GM12878 (cell line): Measurements from ENCODE around the gene PTMA. TPM values are rescaled to one million over a fixed set of nuclear protein-coding genes. Genes with fewer than 3 reads are reported as not detected.

Experiments
- ATF7 ChIP-seq: fragments of 450-650 bp; IDR thresholded peaks from 2 replicates; pipeline ENCODE4 v1.6.1; 2016; ENCODE audit warnings: low read depth, mild to moderate bottlenecking
- CHD4 ChIP-seq: fragments of 200-600 bp; sonication (generic); IDR thresholded peaks from 2 replicates; pipeline ENCODE4 v1.6.1; 2016; ENCODE audit warnings: mild to moderate bottlenecking
- CREB1 ChIP-seq: IDR thresholded peaks from 2 replicates; pipeline ENCODE4 v1.6.1; 2012; ENCODE audit warnings: low read depth, mild to moderate bottlenecking, inconsistent platforms
- EED ChIP-seq: sonication (generic); IDR thresholded peaks from 2 replicates; pipeline ENCODE4 v1.6.1; 2016; ENCODE audit warnings: antibody characterized with exemption, low read depth
- FOXK2 ChIP-seq: fragments of 450-650 bp; IDR thresholded peaks from 2 replicates; pipeline ENCODE4 v1.6.1; 2017; ENCODE audit warnings: mild to moderate bottlenecking, moderate library complexity
- GATAD2B ChIP-seq: fragments of 450-650 bp; conservative IDR thresholded peaks from 2 replicates; pipeline ENCODE4 v1.6.1; 2017; ENCODE audit warnings: low read depth, mild to moderate bottlenecking, moderate library complexity
- HDAC2 ChIP-seq: fragments of 200-600 bp; sonication (generic); IDR thresholded peaks from 2 replicates; pipeline ENCODE4 v1.6.1; 2017
- KAT2A ChIP-seq: conservative IDR thresholded peaks from 2 replicates; pipeline ENCODE4 v1.6.1; 2011; ENCODE audit warnings: low read depth, low read length; ENCODE audit not compliant: control insufficient read depth
- MEF2B ChIP-seq: fragments of 450-650 bp; IDR thresholded peaks from 2 replicates; pipeline ENCODE4 v1.6.1; 2018; ENCODE audit warnings: mild to moderate bottlenecking, moderate library complexity; ENCODE audit not compliant: partially characterized antibody, poor library complexity, severe bottlenecking
- MTA2 ChIP-seq: fragments of 450-650 bp; IDR thresholded peaks from 2 replicates; pipeline ENCODE4 v1.6.1; 2016; ENCODE audit warnings: low read depth, mild to moderate bottlenecking, moderate library complexity
- MTA3 ChIP-seq: IDR thresholded peaks from 2 replicates; pipeline ENCODE4 v1.6.1; 2012; ENCODE audit warnings: low read length, inconsistent platforms, borderline replicate concordance
- PAX5 ChIP-seq: IDR thresholded peaks from 2 replicates; pipeline ENCODE4 v1.6.1; 2011; ENCODE audit warnings: low read depth, low read length, borderline replicate concordance
- PAX8 ChIP-seq: fragments of 450-650 bp; IDR thresholded peaks from 2 replicates; pipeline ENCODE4 v1.6.1; 2017; ENCODE audit warnings: mild to moderate bottlenecking, moderate library complexity
- POLR2AphosphoS5 ChIP-seq: IDR thresholded peaks from 2 replicates; pipeline ENCODE4 v1.6.1; 2011; ENCODE audit warnings: mild to moderate bottlenecking, low read length, inconsistent platforms
- RELA ChIP-seq: fragments of 450-650 bp; IDR thresholded peaks from 2 replicates; pipeline ENCODE4 v1.8.0; 2014; ENCODE audit warnings: borderline replicate concordance; ENCODE audit not compliant: partially characterized antibody
- SKIL ChIP-seq: fragments of 450-650 bp; IDR thresholded peaks from 2 replicates; pipeline ENCODE4 v1.6.1; 2017; ENCODE audit warnings: mild to moderate bottlenecking, low read depth, inconsistent platforms; ENCODE audit not compliant: poor library complexity, severe bottlenecking
- SMAD1 ChIP-seq: fragments of 450-650 bp; IDR thresholded peaks from 2 replicates; pipeline ENCODE4 v1.6.1; 2018; ENCODE audit warnings: mild to moderate bottlenecking, low read depth; ENCODE audit not compliant: partially characterized antibody
- SUZ12 ChIP-seq: fragments of 200-600 bp; sonication (generic); IDR thresholded peaks from one replicate; pipeline ENCODE4 v1.6.1; 2018; ENCODE audit warnings: antibody characterized with exemption, mild to moderate bottlenecking; ENCODE audit not compliant: unreplicated experiment
- TCF12 ChIP-seq: IDR thresholded peaks from 2 replicates; pipeline ENCODE4 v1.6.1; 2011; ENCODE audit warnings: low read depth, mild to moderate bottlenecking, low read length
- WRNIP1 ChIP-seq: IDR thresholded peaks from 2 replicates; pipeline ENCODE4 v1.6.1; 2011; ENCODE audit warnings: low read depth, low read length, improper control_type of control experiment, borderline replicate concordance
- ZBTB4 ChIP-seq: fragments of 450-650 bp; formaldehyde crosslinking; IDR thresholded peaks from 2 replicates; pipeline ENCODE4 v1.4.0; 2022; ENCODE audit warnings: mild to moderate bottlenecking, moderate library complexity
- ZNF274 ChIP-seq: IDR thresholded peaks from one replicate; pipeline ENCODE4 v1.8.0; 2011; ENCODE audit not compliant: insufficient read length, insufficient read depth
- ZZZ3 ChIP-seq: IDR thresholded peaks from 2 replicates; pipeline ENCODE4 v1.6.1; 2011; ENCODE audit warnings: low read depth; ENCODE audit not compliant: control insufficient read depth, insufficient read length
- polyA plus RNA-seq, 11 experiments: library from polyadenylated mRNA; depleted of rRNA in 4 of 11; unstranded in 6 of 11; stranded (reverse) in 5 of 11; fragments of >200 nt; fragmentation: Nextera tagmentation in 4 of 11; fragmentation: Illumina TruSeq in 1 of 11; extraction: Ambion mirVana in 4 of 11; extraction: Trizol in 1 of 11; gene quantifications; 1 replicate in 1 of 11; 2 replicates in 10 of 11; pipeline versions ENCODE4 v1.2.1 to v1.2.3, GENCODE V29; 2011 to 2016; ENCODE audit warnings: inconsistent platforms in 2 of 11, missing spikeins in 2 of 11, low read depth in 1 of 11
- total RNA-seq, 4 experiments: library from RNA; depleted of rRNA in 3 of 4; stranded (reverse); fragments of >200 nt in 3 of 4; fragmentation: Illumina TruSeq in 1 of 4; extraction: Trizol in 1 of 4; gene quantifications; 2 replicates each; pipeline versions ENCODE4 v1.2.1 to v1.2.3, GENCODE V29; 2013 to 2021
- TF ChIP-seq, protein P1 (sequence below): IDR thresholded peaks from 2 replicates; pipeline ENCODE4 v1.6.1; 2011; ENCODE audit warnings: low read depth, low read length, improper control_type of control experiment, borderline replicate concordance
- TF ChIP-seq, protein P2 (sequence below): IDR thresholded peaks from 2 replicates; pipeline ENCODE4 v1.6.1; 2012; ENCODE audit warnings: low read depth, low read length, improper control_type of control experiment

The PTMA gene
- total and polyA plus RNA-seq, 10 of the 15 experiments (the other 5 are each of a cell fraction or from before 2014, with no cell fraction given), result 1,144 to 5,018 (median 3,464) TPM

- TF ChIP-seq ATF7 (no peak), ZNF274 (no peak), MTA2 (no peak), SUZ12 (no peak), POLR2AphosphoS5 (peak; percentile 93), SMAD1 (peak; percentile 83), PAX5 (peak; percentile 83), MEF2B (peak; percentile 45), HDAC2 (no peak), ZZZ3 (no peak), WRNIP1 (no peak), GATAD2B (peak; percentile 83), CHD4 (no peak), ZBTB4 (CRISPR knock-in tag) (no peak), FOXK2 (no peak), EED (no peak), TCF12 (peak; percentile 87), MTA3 (no peak), SKIL (no peak), KAT2A (no peak), PAX8 (no peak), RELA (peak; percentile 74), CREB1 (no peak)
- TF ChIP-seq, protein P1, sequence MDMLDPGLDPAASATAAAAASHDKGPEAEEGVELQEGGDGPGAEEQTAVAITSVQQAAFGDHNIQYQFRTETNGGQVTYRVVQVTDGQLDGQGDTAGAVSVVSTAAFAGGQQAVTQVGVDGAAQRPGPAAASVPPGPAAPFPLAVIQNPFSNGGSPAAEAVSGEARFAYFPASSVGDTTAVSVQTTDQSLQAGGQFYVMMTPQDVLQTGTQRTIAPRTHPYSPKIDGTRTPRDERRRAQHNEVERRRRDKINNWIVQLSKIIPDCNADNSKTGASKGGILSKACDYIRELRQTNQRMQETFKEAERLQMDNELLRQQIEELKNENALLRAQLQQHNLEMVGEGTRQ, result peak; percentile 76
- TF ChIP-seq, protein P2, sequence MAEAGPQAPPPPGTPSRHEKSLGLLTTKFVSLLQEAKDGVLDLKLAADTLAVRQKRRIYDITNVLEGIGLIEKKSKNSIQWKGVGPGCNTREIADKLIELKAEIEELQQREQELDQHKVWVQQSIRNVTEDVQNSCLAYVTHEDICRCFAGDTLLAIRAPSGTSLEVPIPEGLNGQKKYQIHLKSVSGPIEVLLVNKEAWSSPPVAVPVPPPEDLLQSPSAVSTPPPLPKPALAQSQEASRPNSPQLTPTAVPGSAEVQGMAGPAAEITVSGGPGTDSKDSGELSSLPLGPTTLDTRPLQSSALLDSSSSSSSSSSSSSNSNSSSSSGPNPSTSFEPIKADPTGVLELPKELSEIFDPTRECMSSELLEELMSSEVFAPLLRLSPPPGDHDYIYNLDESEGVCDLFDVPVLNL, result no peak
These were observed 1.9 kb downstream of the PTMA start (continued) for GRCh38 chr2:231709981-231710798.
